Neural progenitor cell (in vitro differentiated cells): ENCODE measurements around the gene WNT9A.

Experiments
- EZH2phosphoT487 ChIP-seq: fragments of 200-600 bp; sonication (generic); IDR thresholded peaks from 2 replicates; pipeline ENCODE4 v1.6.1; 2017; ENCODE audit warnings: antibody characterized with exemption
- TF ChIP-seq, protein P1 (sequence below): fragments of 200-600 bp; sonication (generic); IDR thresholded peaks from 2 replicates; pipeline ENCODE4 v1.5.1; 2017; ENCODE audit warnings: antibody characterized with exemption, mild to moderate bottlenecking

DNA sequence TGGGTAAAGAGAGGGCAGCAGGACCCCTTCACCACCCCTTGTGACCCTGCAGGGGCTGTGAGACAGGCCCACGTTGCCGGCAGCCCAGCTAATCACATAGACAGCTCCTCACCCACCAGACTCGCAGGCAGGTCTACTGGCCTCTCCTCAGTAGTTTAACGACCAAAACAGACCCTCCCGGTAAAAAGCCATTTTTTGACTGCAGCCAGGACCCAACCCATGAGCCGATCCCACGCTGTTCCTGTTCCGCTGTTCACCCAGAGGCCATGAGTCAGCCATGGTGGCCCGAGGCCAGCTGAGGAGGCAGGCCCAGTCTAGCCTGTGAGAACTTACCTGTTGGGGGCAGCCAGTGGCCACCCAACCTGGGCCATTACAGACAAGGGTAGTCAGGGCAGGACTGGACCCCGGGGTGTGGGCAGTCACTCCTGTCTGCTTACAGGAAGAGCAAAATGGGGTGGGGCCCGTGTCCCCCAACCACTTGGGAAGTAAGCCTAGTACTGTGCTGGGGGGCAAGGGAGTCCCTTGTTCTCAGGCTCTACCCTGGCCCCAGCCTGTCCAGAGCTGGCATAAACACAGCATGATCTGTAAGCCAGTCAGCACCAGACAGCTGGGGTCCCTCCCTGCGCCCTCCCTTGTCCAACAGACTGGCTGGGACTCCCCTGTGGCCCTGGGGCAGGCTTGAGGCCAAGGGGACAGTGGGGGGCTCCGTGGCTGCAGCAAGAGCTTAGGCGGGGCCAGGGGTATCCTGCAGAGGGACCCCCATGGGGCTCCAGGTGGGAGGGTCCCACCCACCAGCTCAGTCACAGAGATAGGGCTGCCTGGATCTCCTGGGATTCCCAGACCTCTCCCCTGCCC lies 61.9 kb downstream of the WNT9A start:
- TF ChIP-seq, protein P1, sequence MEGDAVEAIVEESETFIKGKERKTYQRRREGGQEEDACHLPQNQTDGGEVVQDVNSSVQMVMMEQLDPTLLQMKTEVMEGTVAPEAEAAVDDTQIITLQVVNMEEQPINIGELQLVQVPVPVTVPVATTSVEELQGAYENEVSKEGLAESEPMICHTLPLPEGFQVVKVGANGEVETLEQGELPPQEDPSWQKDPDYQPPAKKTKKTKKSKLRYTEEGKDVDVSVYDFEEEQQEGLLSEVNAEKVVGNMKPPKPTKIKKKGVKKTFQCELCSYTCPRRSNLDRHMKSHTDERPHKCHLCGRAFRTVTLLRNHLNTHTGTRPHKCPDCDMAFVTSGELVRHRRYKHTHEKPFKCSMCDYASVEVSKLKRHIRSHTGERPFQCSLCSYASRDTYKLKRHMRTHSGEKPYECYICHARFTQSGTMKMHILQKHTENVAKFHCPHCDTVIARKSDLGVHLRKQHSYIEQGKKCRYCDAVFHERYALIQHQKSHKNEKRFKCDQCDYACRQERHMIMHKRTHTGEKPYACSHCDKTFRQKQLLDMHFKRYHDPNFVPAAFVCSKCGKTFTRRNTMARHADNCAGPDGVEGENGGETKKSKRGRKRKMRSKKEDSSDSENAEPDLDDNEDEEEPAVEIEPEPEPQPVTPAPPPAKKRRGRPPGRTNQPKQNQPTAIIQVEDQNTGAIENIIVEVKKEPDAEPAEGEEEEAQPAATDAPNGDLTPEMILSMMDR, result no peak
- TF ChIP-seq EZH2phosphoT487, result no peak
